PC-3 (cell line): ENCODE data around the gene ADORA2A.

Experiments used
- EZH2phosphoT487 ChIP-seq: fragments of 300-600 bp; sonication (generic); IDR thresholded peaks from 2 replicates; pipeline ENCODE4 v1.6.1; 2018; ENCODE audit warnings: mild to moderate bottlenecking, antibody characterized with exemption, low read length, borderline replicate concordance
- TF ChIP-seq, protein P1 (sequence below): fragments of 300-600 bp; sonication (generic); conservative IDR thresholded peaks from 2 replicates; pipeline ENCODE4 v1.5.1; 2017; ENCODE audit warnings: antibody characterized with exemption, low read depth, mild to moderate bottlenecking, low read length

DNA sequence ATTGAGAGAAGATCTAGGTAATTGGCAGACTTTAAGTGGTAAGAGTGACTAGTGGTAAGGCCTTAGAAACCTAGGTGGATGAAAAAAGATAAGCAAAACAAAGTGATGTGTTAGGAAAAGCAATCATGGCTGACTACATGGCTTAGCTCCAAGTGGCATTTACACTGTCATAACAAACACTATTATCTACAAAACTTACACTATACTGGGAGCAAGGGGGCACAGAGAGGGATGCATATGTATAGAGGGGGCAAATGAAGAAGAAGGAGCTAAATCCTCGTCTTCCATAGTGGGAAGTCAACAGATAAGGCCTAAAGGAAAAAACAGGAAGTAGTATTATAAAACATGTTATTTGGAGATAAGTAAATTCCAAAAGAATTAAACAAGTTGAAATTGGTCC is 32.5 kb downstream of the ADORA2A start:
- TF ChIP-seq, protein P1, sequence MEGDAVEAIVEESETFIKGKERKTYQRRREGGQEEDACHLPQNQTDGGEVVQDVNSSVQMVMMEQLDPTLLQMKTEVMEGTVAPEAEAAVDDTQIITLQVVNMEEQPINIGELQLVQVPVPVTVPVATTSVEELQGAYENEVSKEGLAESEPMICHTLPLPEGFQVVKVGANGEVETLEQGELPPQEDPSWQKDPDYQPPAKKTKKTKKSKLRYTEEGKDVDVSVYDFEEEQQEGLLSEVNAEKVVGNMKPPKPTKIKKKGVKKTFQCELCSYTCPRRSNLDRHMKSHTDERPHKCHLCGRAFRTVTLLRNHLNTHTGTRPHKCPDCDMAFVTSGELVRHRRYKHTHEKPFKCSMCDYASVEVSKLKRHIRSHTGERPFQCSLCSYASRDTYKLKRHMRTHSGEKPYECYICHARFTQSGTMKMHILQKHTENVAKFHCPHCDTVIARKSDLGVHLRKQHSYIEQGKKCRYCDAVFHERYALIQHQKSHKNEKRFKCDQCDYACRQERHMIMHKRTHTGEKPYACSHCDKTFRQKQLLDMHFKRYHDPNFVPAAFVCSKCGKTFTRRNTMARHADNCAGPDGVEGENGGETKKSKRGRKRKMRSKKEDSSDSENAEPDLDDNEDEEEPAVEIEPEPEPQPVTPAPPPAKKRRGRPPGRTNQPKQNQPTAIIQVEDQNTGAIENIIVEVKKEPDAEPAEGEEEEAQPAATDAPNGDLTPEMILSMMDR: no peak
- no peak for TF ChIP-seq EZH2phosphoT487
